ENCODE results near the gene ZNF777.
"Not testable (repeated sequence)": the region's sequence is repeated elsewhere in the genome, so short reads cannot be mapped to it uniquely, and the experiment has no call there.

The ZNF777 gene

DNA sequence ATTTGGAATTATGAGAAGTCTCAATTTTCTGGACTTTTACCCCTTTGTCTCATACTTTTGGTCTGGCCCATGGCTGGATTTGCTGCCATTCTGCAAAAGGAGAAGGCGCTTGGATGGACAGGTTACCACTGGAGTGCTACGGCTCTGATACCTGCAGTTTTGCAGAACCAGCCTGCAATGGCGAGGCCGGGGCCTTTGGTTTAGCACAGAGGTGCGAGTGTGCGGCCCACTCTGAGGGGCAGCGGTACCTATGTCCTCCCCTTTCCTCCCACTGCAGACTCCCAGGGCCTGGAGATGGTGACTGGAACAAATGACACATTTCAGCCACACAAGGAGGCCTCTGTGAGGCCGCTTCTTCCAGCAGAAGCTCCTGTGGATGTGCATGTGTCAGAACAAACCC is 11.9 kb downstream of the ZNF777 start:
- DNase-seq = no peak

DNA sequence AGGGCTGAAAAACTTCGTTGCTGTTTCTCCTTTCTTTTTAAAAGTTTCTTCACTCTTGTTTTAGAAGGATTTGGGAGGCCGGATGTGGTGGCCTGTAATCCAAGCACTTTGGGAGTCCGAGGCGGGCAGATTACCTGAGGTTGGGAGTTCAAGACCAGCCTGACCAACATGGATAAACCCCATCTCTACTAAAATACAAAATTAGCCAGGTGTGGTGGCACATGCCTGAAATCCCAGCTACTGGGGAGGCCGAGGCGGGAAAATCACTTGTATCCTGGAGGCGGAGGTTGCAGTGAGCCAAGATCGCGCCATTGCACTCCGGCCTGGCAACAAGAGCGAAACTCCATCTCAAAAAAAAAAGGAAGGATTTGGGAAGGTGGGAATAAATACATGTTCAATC is 14.8 kb downstream of the ZNF777 start:
- not testable (repeated sequence) for DNase-seq

DNA sequence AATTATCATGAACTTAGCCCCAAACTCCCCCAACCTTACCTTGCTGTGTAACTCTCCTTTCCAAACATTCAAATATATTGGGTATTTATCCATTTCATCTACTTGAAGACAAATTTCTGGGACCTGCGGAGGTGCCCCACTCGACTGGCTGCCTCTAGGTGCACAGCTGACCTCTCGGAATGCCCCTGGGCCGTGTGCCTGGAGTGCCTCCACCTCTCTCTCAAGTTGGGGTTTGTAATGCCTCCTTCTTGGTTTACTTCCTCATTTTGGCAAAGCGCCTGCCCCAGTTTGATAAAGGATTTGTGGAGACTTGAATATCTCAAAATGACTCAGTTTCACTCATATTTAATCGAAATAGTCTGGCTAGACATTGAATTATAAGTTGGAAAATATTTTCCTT is 16.6 kb downstream of the ZNF777 start:
- no peak for DNase-seq

DNA sequence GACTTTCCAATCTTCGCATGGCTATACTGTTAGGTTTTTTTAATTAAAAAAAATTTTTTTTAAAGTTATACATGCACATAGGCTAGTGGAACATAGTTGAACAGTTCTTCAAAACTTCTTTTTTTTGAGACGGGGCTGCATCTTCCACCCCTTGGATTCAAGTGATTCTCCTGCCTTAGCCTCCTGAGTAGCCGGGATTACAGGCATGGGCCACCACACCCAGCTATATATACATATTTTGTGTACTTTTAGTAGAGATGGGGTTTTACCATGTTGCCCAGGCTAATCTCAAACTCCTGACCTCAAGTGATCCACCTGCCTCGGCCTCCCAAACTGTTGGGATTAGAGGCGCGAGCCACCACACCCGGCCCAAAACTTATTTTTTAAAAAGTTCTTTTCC is 17.3 kb downstream of the ZNF777 start:
- DNase-seq = no peak

DNA sequence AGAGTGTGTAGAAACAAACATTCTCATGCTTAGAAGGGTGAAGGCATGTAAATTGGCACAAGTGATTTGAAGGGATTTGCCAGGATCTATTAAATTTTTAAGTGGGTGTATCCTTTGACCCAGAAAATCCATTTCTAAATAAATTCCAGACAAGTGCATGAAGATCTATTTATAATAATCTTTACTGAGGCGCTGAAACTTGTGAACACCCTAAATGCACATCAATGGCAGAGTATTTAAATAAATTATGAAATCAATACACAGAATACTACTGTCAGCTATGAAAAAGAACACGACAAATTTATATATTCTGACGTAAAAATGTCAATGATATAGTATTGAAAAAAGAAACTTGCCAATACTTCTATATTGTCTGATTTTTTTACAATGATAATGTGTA is 17.9 kb downstream of the ZNF777 start:
- DNase-seq = no peak

DNA sequence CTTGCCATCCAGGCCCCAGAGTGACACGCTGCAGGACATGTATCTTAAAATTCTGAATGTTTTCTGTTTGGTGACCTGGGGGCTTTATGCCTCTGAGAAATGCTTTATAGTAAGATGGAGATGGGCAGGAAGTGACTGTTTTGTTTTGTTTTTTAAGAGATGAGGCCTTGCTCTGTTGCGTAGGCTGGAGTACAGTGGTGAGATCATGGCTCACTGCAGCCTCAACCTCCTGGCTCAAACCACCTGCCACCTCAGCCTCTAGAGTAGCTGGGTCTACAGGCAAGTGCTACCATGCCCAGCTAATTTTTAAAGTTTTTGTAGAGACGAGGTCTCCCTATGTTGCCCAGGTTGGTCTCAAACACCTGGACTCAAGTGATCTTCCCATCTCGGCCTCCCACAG is 20.6 kb downstream of the ZNF777 start:
- DNase-seq = no peak

DNA sequence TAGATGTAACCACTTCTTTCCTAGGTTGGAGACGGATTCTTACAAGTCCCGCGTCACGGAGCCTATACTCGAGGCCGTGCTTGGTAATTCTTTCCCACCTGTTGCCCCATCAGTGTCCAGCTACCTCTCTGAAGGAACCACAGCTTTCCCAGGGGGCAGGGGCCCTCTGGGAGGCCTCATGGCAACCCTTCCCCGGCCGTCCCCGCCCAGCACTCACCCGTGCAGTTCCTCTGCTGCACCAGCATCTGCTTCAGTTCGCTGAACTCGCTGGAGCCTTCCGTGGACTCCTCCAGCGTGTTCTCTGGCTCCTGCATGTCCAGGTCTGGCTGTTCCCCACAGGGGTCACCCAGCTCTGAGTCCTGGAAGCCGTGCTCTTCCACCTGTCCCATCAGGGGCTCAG is 24.5 kb downstream of the ZNF777 start:
- DNase-seq = no peak

DNA sequence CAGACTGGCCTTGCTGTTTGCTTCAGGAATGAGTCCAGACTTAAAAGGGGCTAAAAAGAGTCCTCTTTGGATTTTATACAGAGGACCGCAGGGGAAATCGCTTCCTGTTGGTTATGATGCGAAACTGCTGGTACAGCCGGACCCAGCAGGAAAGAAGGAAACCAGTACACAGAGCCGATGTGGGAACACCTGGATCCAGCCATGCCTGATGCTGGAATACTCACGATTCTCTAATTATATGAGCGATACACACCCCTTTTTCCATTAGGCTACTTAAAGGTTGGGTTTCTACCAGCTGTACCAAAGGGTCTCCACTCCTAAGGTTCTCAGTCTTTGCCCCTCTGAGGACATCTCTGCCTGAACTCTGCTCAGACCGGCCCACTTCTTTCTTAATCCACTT is 27.7 kb downstream of the ZNF777 start:
- no peak for DNase-seq

DNA sequence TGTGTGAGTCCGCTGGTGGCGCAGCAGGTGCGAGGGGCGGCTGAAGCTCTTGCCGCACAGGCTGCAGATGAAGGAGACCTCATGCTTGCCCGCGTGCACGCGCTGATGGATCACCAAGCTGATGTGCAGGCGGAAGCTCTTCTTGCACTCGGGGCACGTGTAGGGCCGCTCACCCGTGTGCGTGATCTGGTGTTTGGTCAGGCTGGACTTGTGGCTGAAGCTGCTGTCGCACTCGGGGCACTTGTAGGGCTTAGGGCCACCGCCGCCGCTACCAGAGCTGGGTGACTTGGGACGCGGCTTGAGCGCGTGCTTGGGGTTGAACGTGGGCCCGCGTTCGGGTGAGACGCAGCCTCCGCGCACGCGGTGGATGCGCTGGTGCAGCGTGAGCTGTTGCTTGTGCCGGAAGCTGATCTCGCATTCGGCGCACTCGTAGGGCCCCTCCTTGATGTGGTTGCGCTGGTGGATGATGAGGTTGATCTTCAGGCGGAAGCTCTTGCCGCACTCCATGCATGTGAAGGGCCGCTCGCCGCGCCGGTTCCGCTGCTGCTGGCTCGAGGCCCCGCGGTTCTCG is 28.7 kb downstream of the ZNF777 start:
- no peak for DNase-seq

DNA sequence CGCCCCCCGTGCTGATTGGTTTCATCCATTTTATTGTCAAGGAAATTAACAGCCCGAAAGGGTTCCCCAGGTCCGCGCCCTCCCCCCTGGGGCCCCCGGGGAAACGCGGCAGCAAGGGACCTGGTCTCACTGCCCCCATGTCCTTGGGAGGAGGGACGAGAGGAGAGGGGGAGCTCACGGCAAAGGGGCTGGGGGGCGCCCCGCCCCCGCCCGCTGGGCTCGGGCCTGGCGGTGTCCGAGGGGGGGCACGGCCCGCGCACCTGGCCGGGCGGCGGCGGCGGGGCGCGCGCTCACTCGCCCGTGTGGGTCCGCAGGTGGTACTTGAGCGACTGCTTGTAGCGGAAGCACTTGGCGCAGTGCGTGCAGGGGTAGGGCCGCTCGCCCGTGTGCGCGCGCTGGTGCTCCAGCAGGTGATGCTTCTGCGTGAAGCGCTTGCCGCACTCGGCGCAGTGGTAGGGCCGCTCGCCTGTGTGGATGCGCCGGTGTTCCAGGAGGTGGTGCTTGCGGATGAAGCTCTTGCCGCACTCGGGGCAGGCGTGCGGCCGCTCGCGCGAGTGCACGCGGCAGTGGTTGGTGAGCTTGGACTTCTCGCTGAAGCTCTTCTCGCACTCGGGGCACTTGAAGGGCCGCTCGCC is 29.3 kb downstream of the ZNF777 start:
- DNase-seq = no peak

DNA sequence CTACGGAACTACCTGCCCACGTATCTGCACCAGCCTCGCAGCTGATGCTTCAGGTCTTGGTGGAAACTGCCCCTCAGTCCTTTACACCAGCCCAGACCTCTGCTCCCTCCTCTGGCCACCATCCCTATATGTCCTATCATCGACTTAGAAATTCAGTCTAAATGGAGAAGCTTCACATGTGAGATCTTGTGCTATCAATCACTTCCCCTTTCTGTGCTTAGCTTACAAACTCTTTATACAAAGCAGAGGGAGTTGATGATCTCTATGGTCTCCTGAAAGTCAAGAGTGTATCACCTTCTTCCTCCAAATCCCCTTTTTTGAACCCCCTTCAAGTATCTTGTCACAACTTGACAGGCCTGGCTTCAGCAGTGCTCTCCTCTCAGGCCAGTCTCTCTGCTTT is 30.7 kb downstream of the ZNF777 start:
- DNase-seq = no peak

DNA sequence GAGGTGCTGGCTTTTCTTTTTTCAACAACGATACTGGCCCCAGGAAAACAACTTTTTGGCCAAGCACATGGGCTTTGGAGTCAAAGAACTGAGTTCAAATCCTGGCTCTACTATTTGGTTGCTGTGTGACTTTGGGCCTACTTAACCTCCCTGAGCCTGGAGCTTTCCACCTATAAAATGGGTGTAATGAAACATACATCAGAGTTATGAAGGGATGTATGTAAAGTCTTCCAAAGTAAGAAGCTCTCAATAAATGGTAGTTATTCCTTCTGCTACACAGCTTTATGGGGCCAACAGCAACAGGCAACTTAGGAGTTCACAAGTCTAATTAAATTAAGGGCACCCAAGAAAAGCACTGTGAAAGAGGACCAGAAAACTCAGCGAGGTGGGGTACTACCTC is 33.0 kb downstream of the ZNF777 start:
- DNase-seq = no peak

DNA sequence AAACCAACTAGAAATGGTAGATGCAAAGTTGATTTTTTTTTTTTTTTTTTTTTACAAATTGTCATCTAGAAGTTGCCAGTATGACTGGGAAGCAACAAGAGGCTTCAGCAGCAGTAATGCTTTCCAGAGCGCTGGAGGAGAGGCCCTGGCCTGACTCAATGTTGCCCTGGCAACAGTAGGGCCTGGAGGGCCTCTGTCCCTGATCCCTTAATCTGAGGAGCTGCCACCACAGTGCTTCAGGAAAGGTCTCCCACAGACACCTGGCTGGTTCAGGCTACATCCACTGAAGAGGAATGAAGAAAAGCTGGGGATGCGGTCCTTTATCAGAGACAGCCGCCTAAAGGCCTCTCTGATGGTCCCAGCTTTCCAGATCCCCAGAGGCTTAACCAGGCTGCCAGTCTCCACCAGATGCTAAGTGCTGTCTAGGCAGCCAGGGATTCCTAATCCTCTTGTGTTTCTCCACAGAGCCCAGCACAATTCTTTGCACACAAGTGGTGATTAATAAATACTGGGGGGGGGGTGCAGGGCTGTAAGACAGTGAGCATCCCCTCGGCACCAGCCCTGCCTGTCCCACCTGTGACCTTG is 33.7 kb downstream of the ZNF777 start:
- no peak for DNase-seq

DNA sequence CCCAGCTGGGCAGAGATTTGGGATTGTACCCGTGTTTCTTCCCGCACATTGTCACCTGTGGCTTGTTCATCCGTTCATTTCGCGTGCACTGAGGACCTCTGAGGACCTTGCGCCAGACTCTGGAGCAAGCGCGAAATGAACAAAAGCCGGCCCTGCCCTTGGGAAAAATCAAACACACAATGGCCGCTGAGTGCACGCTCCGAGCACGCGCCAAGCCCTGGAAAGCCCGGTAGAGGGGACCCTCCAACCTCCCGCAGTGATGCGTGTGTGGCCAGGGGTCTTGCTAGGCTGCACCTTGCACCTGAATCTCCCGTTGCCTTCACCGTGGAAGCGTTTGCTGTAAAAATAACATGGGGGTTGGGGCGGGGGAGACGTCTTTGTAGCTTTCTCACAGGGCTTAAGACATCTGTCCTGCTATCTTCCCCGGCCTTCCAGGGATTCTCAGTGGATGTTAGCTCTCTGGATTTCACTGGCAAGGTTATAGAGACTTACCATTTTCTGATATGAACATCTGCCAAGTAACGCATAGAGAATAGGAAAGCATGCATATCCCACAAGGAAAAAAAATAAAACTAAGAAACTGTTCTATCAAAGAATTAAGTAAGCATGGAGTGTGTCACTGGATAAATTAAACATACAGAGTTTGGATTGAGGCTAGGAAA is 37.3 kb downstream of the ZNF777 start:
- no peak for DNase-seq

DNA sequence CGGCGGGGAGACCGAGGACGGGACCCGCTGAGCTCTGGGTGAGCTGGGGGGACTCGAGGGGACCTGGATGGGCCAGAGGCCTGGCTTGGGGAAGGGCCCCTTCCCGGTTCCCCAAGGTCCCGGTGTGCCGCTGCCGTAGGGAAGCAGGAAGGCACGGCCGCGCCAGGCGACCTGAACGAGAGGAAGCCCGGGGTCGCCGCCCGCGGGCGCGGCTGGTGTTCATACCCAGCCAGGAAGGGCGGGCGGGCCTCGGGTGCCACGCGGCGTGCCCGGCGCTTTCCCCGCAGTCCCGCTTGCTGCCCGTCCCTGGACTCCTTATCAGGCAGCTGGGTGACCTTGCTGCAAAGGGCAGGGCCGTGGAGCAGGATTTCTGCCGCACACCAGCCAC is 38.0 kb downstream of the ZNF777 start:
- no peak for DNase-seq

DNA sequence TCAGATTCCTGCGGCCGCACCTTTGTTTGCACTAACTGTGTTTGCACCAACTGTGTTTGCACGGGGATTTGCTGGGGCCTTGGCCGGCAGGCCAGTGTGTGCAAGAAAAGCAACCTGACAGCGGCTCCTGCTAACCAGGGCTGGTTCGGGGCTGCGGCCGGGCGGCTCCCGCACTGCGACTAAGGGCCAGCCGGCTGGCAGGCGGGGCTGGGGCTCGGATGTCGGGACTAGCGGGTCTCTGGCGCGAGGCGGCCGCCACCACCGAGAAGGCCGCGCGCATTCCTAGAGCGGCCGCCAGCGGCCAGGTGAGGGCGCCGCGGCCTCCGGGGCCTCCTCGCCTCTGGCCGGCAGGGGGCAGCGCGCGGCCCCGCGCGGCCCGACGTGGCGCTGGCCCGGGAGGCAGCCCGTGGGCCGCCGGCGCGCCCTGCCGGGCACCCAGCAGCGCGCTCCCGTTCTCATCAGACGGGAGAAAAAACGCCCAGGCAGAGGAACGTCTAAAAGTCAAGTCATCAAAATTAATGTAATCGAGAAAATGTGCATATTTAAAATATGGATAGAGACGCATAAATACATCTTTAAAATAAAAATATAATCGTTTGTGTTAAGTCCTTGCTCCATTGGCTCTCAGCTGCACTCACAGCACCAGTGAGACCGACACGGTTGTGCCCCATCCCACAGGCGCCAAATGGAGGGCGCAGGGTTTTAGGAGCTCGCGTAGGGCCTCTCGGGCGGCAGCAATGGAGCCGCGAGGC is 38.5 kb downstream of the ZNF777 start:
- peak; percentile 66 for DNase-seq

DNA sequence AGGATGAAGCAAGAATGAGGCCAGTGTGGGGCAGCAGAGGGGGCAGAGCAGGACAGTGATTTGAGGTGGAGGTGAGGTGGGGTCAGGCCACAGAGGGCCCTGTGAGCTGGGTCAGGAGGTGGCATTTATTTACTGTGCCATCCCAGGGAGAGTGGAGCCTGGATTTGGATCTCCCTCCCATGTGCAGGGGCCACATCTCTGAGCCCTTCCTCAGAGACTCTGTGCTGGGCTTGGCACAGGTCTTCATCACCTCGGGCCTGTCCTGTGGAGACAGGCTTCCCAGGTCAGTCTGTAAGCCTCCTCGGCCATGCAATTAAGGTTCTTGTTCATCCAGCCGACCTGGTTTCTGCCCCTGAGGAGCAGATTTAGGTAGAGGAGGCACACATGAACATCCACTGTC is 40.9 kb downstream of the ZNF777 start:
- no peak for DNase-seq

DNA sequence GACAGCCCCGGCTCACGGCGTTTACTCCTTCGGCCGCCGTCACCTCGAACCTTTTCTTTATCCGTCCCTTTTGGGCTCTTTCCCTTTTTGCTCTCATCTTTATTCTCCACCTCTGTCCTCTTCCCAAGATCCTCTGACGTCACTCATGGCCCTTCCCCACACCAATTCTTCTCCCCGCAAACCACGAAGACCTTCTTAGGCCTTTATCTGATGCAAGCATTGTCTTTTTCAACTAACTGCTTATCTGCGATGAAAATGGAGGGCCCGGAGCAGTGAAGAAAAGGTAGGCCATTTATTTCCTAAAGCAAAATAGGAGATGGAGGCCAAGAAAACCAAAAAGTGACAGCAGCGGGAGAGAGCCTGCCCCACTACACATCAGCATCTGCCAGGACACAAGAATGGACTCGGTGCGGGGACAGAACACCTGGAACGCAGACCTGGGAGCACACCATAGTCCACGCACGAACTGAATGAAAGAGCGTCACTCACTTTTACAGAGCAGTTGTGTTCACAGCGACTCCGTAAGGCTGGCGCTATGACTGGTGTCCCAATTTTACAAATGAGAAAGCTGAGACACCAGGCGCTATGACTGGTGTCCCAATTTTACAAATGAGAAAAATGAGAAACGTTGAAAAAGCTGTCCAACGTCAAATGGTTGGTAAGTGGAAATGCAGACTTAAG is 45.3 kb downstream of the ZNF777 start:
- DNase-seq = no peak

DNA sequence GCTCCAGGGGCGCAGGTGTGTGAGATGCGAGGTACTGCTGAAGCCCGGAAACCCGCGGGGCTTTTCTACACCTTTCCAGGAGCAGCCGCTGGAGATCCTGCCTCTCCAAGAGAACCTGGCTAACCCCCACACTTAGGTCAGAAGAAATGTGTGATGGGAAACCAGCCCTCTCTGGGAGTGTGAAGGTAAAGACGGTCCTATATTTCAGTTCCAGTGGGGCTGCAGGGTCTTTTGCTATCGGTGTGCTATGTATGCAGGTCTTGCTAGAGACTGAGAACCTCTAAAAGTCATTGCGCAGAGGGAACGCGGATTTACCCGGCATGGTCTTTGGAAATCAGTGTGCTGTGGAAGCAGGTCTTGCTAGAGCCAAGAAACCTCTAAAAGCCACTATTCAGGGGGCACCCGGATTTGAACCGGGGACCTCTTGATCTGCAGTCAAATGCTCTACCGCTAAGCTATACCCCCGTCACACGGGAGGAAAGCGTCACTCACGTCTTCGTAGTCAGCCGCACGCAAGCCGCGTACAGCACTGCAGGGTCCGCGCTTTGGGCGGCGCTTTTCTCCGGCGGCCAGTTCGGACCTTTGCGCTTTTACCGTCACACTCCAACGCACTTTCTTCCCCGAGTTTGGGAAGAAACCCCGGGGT is 46.0 kb downstream of the ZNF777 start:
- DNase-seq = peak; percentile 74

DNA sequence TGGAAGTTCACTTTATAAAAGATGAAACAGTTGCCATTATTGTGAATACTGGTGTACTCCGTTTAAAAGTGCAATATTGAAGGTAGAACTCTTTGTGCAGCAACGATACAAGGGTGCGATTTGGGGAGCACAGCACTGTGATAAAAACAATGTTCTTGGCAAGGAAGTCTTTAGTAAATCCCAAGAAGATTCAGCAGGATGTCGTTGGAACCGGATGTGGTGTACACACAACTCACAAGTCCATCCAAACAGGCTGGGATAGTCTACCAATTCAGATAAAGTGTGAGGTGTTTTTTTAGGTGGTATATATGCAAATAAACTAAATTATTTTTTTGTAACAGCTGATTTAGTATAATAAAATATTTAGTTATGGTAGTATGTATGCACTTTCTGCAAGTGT is 46.7 kb downstream of the ZNF777 start:
- no peak for DNase-seq

DNA sequence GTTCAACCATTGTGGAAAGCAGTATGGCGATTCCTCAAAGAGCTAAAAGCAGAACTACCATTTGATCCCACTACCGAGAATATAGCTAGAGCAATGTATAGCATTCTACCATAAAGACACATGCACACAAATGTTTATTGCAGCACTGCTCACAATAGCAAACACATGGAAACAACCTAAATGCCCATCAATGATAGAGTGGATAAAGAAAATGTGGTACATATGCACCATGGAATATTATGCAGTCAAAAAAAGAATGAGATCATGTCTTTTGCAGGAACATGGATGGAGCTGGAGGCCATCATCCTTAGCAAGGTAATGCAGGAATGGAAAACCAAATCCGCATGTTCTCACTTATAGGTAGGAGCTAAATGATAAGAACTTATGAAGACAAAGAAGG is 47.8 kb downstream of the ZNF777 start:
- DNase-seq = not testable (repeated sequence)

DNA sequence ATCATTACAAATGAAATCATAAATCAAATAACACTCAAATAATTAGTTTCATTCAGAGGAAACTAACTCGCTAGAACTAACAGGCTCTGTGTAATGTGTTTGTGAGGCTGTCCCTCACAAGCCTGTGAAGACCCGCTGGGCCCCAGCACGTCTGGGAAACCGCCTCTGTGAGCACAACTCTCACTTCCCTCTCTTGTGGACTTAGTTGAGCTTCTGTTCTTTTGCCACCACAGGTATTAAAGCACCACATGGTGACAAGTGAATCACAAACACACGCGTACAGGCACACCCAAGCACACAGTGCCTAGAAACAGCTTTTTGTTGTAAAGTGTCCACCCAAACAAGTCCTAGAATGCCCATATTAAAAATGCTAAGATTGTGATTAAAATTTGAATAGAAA is 51.0 kb downstream of the ZNF777 start:
- DNase-seq = no peak

DNA sequence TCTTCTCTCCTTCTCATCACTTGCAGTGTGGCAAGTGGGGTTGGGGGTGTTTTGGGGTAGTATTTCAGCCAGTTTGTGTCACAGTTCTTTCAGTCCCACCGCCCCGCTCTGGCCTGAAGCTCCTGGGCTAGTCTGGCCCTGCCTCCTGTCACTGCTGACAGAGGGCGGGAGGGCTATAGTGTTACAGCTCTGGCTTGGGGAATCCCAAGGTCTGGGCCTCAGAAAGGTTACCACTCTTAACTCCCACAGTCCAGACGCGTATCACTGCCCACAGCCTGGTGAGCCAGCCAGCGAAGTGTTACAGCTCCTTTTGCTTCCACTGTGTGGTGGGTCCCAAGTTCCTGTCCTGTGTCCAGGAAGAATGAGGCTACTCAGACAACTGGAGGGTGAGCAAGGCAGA is 56.0 kb downstream of the ZNF777 start:
- DNase-seq = no peak
